ENCODE data around the gene BOD1. TPM values are rescaled to one million over a fixed set of nuclear protein-coding genes. Genes with fewer than 3 reads are reported as not detected.
A peak's percentile ranks its signal among the peaks of the same experiment; 100 is the strongest.

The BOD1 gene
- total RNA-seq: 47.2 TPM
- long read RNA-seq, transcript BOD1-202 (4 exons, 1,562 nt): major isoform, 10 of 15 reads
- long read RNA-seq, partial matches to known transcripts: 0 of 15 reads
- long read RNA-seq, other reads (novel, unspliced or antisense): 0 of 15 reads

DNA sequence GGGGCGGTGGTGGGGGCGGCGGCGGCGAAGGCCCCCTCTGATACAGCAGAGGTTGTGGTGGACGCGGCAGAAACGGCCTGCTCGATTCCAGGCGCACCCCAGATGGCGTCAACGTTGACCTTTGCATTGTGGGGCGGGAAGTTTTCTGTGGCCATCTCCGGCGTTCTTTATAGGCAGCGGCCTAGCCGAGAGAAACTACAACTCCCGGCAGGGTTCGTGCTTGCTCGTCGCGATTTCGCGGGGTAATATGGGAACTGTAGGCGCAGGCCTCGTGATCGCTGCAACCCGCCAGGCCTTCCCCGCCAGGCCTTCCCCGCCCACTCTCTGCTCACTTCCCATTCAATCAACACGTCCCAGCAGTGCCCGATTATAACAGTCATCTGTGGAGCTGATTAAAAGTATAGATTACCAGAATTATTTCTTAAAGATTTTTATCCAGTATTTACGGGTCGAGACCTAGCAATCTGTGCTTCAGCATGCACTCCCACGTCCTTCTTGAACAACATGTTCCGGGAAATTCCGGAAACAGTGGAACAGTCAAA is at the start of gene BOD1:
TSS of gene BOD1 (minus strand) at position 74 of the 542 bp plus-strand sequence. CDS start 214 bp downstream, outside the sequence.
- DNase-seq (ENCODE audit: low spot score): peak; percentile 98

DNA sequence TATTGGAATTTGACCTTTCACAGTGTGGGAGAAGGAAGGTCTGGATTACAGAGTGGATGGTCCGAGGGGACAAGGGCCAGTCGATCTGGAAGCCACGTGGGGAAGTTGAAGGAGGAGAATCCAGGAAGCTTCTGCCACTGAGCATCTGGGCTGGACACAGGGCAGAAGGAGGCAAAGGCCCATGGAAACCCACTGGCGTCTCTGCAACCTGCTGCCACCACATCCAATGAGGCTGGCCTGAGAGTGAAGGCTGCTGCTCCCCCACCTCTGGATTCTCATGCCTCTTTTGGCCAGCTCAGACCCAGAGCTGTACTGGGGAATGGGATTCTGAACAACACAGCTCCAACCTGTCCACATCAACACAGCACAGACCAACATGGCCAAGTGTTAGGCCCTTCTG is 48.9 kb upstream of the BOD1 start:
- peak; percentile 64 for DNase-seq (ENCODE audit: low spot score)

DNA sequence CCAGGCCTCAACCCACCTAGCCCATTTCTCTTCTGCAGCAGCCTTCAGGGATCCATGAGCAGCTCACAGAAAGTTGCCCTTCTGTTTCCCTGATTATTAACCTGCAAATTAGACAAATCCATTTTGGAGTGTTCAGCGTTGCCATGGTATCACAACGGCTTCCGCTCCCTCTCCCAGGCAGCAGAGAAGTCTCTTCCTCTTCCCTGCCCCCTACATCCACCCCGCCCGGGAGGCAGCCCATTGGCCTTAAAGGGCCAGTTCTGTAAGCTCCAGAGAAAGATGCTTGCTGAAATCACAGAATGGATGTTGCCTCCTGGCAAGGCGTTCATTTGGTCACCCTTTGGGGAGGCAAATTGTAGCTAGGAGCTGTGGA is 47.7 kb upstream of the BOD1 start:
- DNase-seq (ENCODE audit: low spot score): peak; percentile 87

DNA sequence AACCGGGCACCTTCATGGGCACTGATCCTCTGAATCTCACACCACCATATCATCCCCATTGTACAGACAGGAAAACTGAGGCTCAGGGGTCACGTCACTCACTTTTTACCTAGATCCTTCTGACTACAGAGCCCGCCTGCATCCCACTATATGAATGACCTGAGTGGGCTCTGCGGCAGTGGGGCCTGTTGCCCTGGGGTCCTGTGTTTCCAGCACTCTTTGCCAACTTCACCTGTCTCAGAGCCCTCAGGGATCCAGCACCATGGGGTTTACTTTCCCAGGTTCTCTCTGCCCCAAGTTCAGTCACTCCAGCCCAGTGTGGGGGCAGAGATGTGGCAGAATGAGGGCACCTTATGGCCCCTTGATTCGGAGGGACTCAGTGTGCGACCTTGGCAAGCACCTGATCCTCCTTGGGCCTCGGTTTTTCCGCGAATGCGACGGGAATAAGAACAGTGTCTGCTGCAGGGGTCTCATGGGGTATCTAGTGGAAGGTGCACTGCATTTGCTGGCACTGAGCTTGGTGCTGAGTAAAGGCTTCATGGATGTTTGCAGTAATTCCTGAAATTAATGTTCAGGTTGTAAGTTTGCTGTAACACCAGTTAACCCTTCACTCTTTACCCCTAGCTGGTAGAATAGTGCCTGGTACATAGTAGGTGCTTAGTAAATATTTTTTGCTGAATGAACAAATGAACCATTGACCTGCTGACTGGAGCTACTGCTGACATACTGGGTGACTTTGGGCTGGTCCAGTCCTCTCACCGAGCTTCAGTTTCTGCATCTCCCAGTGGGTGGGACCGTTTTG is 47.1 kb upstream of the BOD1 start:
- DNase-seq (ENCODE audit: low spot score): peak; percentile 67

DNA sequence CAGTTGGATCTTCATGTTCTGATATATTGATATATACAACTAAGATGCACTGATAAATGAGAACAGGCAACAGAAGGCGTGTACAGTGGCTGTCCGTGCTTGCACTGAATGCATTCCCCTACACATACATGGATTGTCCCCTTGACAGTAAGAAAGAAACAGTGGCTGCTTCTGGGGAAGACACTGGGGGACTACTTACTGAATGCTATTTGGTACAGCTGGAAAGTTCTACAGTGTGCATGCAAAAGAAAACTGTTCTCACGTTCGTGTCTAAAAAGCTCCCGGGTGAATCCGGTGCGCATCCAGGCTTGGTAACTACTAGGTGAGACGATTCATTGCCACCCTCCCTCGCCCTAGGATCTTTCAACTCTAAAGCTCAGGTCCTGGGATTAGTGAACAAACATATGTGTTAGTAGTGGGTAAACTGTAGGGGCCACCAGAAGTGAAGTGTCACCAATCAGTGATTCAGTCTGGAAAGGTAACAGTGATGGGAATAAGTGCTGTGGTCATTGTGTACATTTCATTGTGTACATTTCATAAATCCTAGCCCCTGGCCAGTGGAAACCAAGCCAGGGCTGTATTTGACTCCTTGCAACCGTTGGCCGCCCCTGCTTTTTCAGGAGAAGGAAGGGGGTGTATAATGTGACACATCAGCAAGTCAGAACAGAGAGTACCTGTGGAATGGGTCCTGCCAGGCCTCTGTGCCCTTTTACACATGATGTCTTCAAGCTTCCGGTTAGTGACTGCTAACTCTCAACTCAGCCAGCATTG is 46.3 kb upstream of the BOD1 start:
- DNase-seq (ENCODE audit: low spot score): peak; percentile 65

DNA sequence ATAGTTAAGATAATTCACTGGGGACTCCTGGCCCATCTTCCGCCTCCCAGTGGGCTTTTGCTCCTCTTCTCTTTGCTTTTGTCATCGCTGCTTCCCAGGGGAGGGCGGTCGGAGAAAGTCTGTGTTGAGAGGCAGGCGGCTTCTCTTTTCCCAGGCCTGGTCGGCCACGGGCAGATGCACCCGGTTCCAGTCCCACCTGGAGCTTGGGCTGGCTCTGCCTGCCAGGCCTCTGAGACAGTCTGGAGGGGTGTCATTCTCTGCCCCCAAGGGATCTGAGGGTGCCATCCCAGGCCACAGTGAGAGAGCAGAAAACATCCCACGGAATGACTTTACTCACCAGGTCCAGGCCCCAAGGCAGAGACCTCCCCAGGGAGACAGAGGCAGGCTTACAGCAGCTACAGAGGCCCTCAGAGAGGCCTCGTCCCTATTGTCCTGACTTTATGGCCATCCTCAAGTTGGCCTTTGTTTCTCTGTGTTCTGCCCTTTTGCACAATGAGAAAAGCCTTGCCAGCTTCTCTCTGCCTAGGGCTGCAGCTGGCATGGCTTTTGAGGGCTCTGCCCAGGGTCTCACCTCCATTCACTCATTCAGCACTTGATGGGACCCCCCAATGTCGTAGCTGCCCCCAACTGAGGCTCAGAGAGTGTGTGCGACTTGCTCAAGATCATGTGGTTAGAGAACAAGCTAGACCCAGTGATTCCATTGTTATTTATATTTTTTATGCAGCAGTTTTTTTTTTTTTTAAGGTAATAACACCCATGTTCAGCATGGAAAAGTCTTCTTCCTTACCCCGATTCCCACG is 44.2 kb upstream of the BOD1 start:
- no peak for DNase-seq (ENCODE audit: low spot score)

DNA sequence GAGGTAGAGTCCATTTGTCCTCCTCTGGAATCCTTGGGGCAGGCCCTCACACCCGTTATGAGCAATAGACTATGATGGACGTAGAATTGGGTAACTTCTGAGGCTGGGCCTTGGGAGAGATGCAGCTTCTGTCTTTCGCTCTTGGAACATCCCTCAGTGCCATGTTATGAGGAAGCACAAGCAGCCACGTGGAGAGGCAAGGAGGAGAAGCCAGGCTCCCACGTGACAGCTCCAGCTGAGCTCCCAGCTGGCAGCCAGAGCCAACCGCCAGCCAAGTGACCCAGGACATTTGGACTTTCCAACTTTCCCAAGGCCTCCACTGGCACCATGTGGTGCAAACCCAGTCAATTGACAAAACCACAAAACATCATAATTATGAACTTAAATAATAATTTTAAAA is 43.0 kb upstream of the BOD1 start:
- DNase-seq (ENCODE audit: low spot score): no peak

DNA sequence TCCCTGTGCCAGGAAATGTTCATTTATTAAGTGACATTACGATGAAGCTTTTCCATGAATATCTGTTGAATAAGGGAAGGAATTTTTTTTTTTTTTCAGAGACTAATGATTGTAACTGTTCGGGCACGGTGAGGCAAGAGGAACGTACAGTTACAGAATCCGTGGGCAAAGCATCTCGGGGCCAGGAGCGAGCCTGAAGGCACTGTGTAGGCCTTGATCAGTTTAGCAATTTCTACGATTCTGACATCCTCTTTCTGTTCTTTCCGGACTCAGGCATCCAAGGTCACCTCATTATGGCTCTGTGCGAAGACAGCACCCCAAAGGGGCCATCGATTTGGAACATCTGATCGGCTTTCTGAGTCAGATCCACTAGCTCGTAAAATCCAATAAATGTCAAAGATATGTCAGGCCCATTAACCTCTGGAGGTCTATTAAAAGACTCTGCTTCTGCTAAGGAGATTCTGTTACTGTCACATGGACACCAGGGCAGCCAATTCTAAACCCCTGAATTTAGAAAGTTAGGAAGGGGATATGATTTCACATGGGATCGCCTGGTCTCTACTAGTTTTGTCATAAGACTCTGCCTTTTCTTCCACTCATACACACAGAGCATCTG is 41.4 kb upstream of the BOD1 start:
- no peak for DNase-seq (ENCODE audit: low spot score)

DNA sequence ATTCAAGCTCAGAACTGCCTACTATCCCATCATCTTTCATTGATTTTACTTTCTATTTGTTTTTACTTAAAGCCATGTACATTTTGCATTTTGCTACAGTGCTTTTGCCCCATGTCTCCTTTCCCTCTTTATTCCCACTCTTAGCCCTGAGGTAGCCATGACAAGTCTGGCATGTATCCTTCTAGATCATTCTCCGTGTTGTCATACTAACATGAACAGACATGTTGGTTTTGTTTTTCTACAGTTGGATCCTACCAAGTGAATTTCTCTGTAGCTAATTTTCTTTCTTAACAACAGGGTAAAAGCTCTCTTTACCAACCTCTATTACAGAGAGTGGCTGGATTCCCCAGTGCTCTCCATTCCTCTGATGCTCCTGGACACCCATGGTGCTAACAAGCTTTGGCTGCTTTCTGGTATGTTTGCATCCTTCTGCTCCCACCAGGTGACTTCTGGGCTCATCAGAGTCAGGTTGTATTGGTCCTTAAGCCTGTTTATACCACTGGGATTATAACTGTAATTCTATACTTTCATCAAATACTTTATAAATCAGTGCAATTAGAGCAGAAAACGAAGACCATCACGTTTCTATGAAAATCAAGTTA is 38.8 kb upstream of the BOD1 start:
- DNase-seq (ENCODE audit: low spot score): no peak

DNA sequence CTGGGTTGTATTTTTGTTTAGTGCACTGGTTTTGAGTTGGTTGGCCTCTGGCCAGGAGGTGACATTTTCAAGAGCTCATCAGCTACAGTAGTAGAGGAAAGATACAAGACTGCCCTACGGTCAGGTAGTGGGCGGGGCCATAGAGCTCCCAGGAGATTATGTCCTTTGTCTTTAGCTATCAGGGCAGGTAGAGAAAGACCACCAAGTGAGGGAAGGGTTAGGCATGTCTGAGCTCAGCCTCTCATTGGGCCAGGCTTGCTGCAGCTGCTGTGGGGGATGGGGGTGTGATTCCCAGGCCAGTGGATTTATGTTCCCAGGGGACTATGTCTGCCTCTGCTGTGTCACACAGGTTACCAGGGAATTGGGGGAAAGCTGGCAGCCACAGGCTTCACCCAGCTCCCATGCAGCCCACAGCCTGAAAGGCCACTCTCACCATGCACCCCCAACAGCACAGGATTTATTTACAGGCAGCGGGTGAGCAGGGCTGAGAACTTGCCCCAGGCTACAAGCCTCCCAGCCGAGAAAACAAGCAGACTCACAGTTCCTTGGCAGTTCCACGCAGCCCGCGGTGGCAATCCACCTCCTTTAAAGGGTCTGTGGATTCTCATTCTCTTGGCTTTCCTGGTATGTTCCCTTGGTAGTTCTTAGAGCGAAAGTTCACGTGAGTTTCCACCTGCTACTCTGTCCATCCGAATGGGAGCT is 37.5 kb upstream of the BOD1 start:
- DNase-seq (ENCODE audit: low spot score): no peak

DNA sequence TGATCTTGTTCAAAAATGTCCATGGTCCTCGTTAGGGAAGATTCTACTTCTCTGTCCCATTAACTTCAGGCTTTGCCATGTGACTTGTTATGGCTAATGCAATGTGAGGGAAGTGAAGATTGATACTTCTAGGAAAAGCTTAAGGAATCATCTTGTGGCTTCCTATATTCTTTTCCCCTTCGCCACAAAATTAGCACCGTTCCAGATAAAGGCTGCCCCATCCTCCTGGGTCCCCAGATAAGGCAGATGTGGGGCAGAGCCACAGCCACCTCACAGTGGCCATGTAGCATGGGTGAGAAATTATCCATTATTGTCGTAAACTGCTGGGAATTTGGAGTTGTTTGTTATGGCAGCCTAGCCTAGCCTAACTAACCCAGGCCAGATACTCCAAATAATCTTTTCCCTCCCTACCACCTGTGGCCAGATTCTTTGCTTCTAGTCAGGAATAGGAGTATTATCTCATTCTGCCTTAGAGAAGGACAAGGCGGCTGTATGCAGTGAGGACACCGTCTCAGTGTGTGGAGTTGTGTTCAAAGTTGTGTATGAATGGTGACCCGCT is 31.9 kb upstream of the BOD1 start:
- no peak for DNase-seq (ENCODE audit: low spot score)

DNA sequence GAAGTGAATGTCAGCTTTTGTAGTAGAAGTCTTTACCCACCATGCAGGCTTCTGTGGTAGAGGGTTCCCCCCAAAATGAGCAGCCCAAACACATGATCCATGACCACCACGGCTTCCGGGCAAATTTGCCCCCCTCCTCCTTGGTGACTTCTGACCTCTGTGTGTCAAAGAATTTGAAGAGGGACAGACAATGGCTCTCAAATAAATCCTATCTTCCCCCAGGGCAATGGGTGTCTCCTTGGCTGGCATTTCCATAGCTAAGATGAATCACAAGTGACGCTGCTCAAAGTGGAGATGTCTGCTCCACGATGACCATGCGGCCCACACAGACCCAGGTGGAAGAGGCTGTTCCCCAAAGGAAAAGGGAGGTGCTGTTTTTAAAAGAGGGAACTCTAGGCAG is 30.2 kb upstream of the BOD1 start:
- DNase-seq (ENCODE audit: low spot score): no peak

DNA sequence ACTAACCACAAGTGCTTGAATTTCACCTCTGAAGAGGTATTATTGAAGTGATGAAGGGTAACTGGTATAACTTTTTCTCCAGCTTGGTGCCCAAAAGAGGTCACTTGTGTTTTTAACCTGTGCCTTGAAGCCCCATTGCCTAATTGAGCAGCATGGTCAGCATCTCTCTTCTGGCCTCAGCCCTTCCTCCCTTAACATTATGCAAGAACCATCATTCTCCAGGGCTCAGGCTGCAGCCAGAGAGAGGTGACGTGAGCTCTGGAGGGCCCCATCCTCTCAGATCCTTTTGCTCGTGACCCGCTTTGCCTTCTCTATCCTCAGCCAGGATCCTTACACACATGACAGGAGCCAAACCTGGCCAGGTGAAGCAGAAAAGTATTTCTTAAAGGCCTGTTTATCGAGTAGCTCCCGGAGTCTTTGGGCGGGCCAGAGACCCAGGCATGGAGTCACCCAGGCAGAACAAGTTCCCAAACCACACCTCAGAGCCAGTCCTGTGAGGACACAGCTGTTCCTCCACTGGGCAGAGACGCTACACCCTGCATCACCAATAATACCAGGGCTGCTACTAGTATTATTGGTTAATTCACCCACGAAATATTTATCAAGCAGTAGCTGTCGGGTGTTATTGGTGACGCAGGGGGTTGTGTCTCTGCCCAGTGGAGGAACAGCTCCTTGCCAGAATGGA is 29.6 kb upstream of the BOD1 start:
- DNase-seq (ENCODE audit: low spot score): no peak

DNA sequence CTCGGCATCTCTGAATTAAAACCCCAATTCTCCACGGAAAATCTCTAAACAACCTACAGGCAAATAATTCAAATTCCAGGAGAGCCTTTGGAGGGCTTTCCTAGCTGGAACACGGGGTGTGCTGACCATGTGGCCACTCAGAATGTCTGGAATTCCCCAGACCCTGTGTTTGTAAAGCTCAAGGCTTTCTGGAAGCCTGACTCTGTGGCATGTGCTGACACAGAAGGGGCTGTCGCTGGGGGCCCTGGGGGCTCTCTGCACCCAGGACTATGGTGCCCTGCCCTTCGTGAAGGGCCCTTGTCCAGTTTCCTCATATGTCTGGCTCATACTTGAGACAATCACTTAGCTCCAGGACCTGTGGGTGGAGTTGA is 29.0 kb upstream of the BOD1 start:
- no peak for DNase-seq (ENCODE audit: low spot score)

DNA sequence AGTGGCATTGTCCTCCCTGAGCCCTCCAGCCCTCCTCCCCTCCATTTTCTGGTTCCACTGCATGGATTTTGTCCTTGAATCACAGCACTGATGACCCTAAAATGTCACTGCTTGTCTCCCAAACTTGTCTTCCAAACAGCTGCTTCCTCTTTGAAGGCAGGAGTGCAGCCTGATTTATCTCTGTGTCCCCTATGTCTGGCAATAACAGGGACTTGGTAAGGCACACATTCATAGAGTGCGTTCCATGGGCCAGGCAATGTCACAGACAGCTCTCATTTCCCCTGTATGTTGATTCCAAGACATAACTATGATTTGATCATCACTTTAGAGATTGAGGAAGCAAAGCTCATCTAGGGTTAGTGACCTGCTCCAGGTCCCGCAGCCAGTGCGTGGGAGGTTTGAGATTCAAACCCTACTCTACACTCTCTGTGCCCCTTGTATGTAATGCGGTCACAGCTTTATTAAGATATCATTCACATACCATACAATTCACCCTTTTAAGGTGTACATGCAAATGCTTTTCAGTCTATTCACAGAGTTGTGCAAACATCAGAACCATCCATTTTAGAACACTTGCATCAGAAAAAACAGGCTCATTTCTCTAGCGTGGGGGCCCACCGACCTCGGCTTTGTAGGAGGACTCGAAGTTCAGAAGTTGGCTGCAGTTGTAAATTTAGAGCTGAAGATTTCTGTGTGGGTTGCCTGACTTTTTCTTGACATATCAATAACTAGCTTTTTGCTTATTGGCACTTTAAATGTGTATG is 28.4 kb upstream of the BOD1 start:
- DNase-seq (ENCODE audit: low spot score): peak; percentile 35

DNA sequence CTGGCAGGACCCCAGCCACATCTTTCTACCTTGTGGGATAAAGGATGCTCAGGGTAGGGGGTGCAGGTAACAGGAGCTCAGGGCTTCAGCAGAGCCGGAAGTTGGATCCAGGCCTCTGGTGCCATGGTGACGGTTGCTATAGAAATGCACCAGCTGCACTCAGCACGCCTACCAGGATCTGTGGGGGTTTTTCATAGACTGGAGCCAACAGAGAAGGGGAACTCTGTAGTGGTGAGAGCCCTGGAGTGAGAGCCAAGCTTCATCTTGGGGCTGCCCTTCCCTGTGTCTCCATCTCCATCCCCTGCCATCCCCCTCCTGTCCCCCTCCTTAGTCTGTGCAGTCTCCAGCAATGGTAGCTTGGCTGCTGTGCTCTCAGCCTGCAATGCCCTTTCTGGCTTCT is 27.5 kb upstream of the BOD1 start:
- no peak for DNase-seq (ENCODE audit: low spot score)

DNA sequence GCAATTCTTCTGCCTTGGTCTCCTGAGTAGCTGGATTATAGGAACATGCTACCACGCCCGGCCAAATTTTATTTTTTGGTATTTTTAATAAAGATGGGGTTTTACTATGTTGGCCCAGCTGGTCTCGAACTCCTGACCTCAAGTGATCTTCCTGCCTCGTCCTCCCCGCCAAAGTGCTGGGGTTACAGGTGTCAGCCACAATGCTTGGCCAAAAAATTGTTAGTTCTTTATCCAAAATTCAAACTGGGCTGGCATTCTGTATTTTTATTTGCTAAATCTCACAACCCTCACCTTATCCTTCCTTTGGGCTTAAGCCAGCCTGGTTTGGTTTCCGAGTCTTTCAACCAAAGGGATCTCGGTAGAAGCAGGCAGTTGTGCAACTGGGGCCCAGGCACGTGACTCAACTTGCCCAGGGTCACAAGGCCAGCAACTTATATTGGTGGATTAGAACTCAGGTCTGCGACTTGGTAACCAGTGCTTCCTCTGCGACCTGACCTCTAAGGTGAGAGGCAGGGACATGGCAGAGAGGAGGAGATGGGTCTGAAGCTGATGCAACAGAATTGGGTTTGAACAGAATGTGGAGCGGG is 26.5 kb upstream of the BOD1 start:
- DNase-seq (ENCODE audit: low spot score): no peak
